Aorta (tissue), 5 donors: Measurements from ENCODE around the gene ZBP1. TPM values are rescaled to one million over a fixed set of nuclear protein-coding genes. Genes with fewer than 3 reads are reported as not detected.
"Not testable (repeated sequence)": the region's sequence is repeated elsewhere in the genome, so short reads cannot be mapped to it uniquely, and the experiment has no call there.

Experiments used
- ATAC-seq: fragments of 200-7000 bp; cut with Tn5 transposase; one replicate; pipeline ENCODE4 v1.9.1; 2022; ENCODE audit warnings: moderate library complexity; ENCODE audit not compliant: low FRiP score
- DNase-seq, 2 donors: peaks; one replicate each; pipeline ENCODE4 v3.0.0-alpha.2; 2020
- H3K27ac ChIP-seq, 2 donors: one replicate each; pipeline ENCODE4 v1.5.1; 2013; ENCODE audit warnings: low read length in 2 of 2, mild to moderate bottlenecking in 2 of 2, moderate library complexity in 2 of 2, control low read depth in 1 of 2, inconsistent platforms in 1 of 2, low read depth in 1 of 2
- H3K27me3 ChIP-seq, 2 donors: one replicate each; pipeline ENCODE4 v1.6.1; 2013; ENCODE audit warnings: control low read depth in 1 of 2, low read length in 1 of 2, mild to moderate bottlenecking in 1 of 2, moderate library complexity in 1 of 2; ENCODE audit not compliant: insufficient read depth in 2 of 2, control insufficient read depth in 1 of 2
- H3K36me3 ChIP-seq, 2 donors: one replicate each; pipeline ENCODE4 v1.6.1; 2013; ENCODE audit warnings: control low read depth in 1 of 2, low read length in 1 of 2, mild to moderate bottlenecking in 1 of 2; ENCODE audit not compliant: insufficient read depth in 2 of 2, control insufficient read depth in 1 of 2
- H3K4me1 ChIP-seq, 2 donors: one replicate each; pipeline ENCODE4 v1.6.1; 2013; ENCODE audit warnings: low read length in 2 of 2, control low read depth in 1 of 2, mild to moderate bottlenecking in 1 of 2, moderate library complexity in 1 of 2; ENCODE audit not compliant: insufficient read depth in 2 of 2, control insufficient read depth in 1 of 2
- H3K4me3 ChIP-seq, 2 donors: one replicate each; pipeline ENCODE4 v1.5.1; 2013; ENCODE audit warnings: low read length in 2 of 2, control low read depth in 1 of 2, mild to moderate bottlenecking in 1 of 2
- H3K9me3 ChIP-seq: one replicate; pipeline ENCODE4 v1.6.1; 2013; ENCODE audit warnings: mild to moderate bottlenecking, low read length; ENCODE audit not compliant: control insufficient read depth
- WGBS, 2 donors: extraction: QIAGEN DNeasy Blood & Tissue Kit; methylation state at CpG; one replicate each; pipeline ENCODE4 v1.1.7; 2013; 5-methylcytosine and 5-hydroxymethylcytosine counted together
- intact Hi-C, 2 donors: fragments of 100-400 bp; cut with DNase I; formaldehyde crosslinking; loops; one replicate each; pipeline versions ENCODE4 v1.14.2 to v1.15.0; 2022
- polyA plus RNA-seq, 2 donors: library from polyadenylated mRNA; stranded (reverse); fragments of 200-250 nt; gene quantifications; one replicate each; pipeline ENCODE4 v1.2.3, GENCODE V29; 2013
- total RNA-seq, 2 donors: library from RNA; stranded (reverse); fragmentation: NEBNext Ultra II Directional; extraction: Animal tissue kit (Norgen Biotek cat#: 25700); gene quantifications; one replicate each; pipeline ENCODE4 v1.2.1, GENCODE V29; 2021
- donor health status: healthy with polysubstance abuse.
- donor health status: Bipolar disorder and iron deficiency.
- donor health status: DM: no; HTN: no; CAD: no.
- donor health status: DM: no; HTN: no; CAD: no.
- donor health status: DM: yes; HTN: yes; CAD: no.

Gene ZBP1
- total and polyA plus RNA-seq, 4 donors: 0.20 to 1.6 (median 0.69) TPM

GRCh38 chr20:57638173-57638894 lies 18.1 kb upstream of the ZBP1 start:
- no peak for DNase-seq
- ATAC-seq: no peak
- 72 to 73% methylated on average over 7 of the region's 7 CpGs for WGBS, 2 donors
- intact Hi-C loops: no loop called here
- no peaks in the 10 kb centered on the region for H3K36me3 ChIP-seq
- H3K4me3 ChIP-seq: no peak overlapping the region
- H3K9me3 ChIP-seq: peaks cover 3% of the 10 kb centered on the region
- H3K4me1 ChIP-seq: no peaks in the 10 kb centered on the region
- no peaks in the 10 kb centered on the region for H3K27me3 ChIP-seq
- H3K27ac ChIP-seq: no peak overlapping the region

GRCh38 chr20:57633945-57634491 lies 13.8 kb upstream of the ZBP1 start:
- intact Hi-C loops: no loop called here
- DNase-seq: no peak
- no peak for ATAC-seq
- Histone ChIP-seq H3K36me3 (no peaks in the 10 kb centered on the region), H3K27ac (no peak overlapping the region), H3K4me3 (no peak overlapping the region), H3K27me3 (no peaks in the 10 kb centered on the region), H3K9me3 (peaks cover 2% of the 10 kb centered on the region), H3K4me1 (no peaks in the 10 kb centered on the region)
- 93 to 98% methylated on average over 2 of the region's 2 CpGs for WGBS, 2 donors

GRCh38 chr20:57632286-57632685 lies 12.1 kb upstream of the ZBP1 start:
- H3K4me1 ChIP-seq: no peaks in the 10 kb centered on the region
- intact Hi-C loops: no loop called here
- H3K4me3 ChIP-seq: no peak overlapping the region
- H3K27ac ChIP-seq: no peak overlapping the region
- DNase-seq (no peak), ATAC-seq (no peak)
- H3K36me3 ChIP-seq: no peaks in the 10 kb centered on the region
- no peaks in the 10 kb centered on the region for H3K27me3 ChIP-seq
- 93 to 96% methylated on average over 2 of the region's 2 CpGs for WGBS, 2 donors
- peaks cover 2% of the 10 kb centered on the region for H3K9me3 ChIP-seq

GRCh38 chr20:57630061-57630460 lies 9.8 kb upstream of the ZBP1 start:
- WGBS, 2 donors: 71 to 86% methylated on average over 4 of the region's 4 CpGs
- Histone ChIP-seq H3K4me1 (no peaks in the 10 kb centered on the region), H3K27ac (no peak overlapping the region), H3K4me3 (no peak overlapping the region), H3K9me3 (no peaks in the 10 kb centered on the region), H3K36me3 (no peaks in the 10 kb centered on the region), H3K27me3 (no peaks in the 10 kb centered on the region)
- ATAC-seq (no peak), DNase-seq (no peak)
- intact Hi-C loops: no loop called here

- H3K4me3 ChIP-seq, DNase-seq, H3K36me3 ChIP-seq, intact Hi-C loops, H3K27me3 ChIP-seq, H3K9me3 ChIP-seq, H3K4me1 ChIP-seq, H3K27ac ChIP-seq, ATAC-seq: not testable (repeated sequence)
- WGBS, 2 donors: 86 to 88% methylated on average over 9 of the region's 9 CpGs
Measured at GRCh38 chr20:57629491-57629901, 9.3 kb upstream of the ZBP1 start.

- H3K27me3 ChIP-seq, ATAC-seq, H3K36me3 ChIP-seq, H3K4me1 ChIP-seq, H3K9me3 ChIP-seq, H3K27ac ChIP-seq, H3K4me3 ChIP-seq, intact Hi-C loops: not testable (repeated sequence)
- WGBS, 2 donors: 97 to 98% methylated on average over 12 of the region's 12 CpGs
- peak in 1 of 2 donors; percentile 64 for DNase-seq
Measured at GRCh38 chr20:57628962-57629308, 8.7 kb upstream of the ZBP1 start.

GRCh38 chr20:57628047-57628961 lies 8.1 kb upstream of the ZBP1 start:
- Histone ChIP-seq H3K36me3 (no peaks in the 10 kb centered on the region), H3K4me3 (no peak overlapping the region), H3K27me3 (no peaks in the 10 kb centered on the region), H3K9me3 (no peaks in the 10 kb centered on the region), H3K27ac (peak overlapping the region in 1 of 2 donors; percentile 8), H3K4me1 (no peaks in the 10 kb centered on the region)
- intact Hi-C loops: no loop called here
- ATAC-seq (peak; percentile 82), DNase-seq (peak; percentile 55 to 69)
- 45% methylated on average over 24 to 29 of the region's 29 CpGs for WGBS, 2 donors

- H3K36me3 ChIP-seq: no peaks in the 10 kb centered on the region
- no peak overlapping the region for H3K27ac ChIP-seq
- H3K4me3 ChIP-seq: no peak overlapping the region
- ATAC-seq (no peak), DNase-seq (peak in 1 of 2 donors; percentile 23)
- H3K27me3 ChIP-seq: no peaks in the 10 kb centered on the region
- no peaks in the 10 kb centered on the region for H3K9me3 ChIP-seq
- H3K4me1 ChIP-seq: no peaks in the 10 kb centered on the region
- WGBS, 2 donors: 98 to 100% methylated on average over 2 of the region's 2 CpGs
- intact Hi-C loops: no loop called here
Measured at GRCh38 chr20:57627339-57627738, 7.1 kb upstream of the ZBP1 start.
